NCI-H446 treated with DMSO at 0.1 percent for 48 hours (cell line): Measurements from ENCODE around the gene SPHKAP.
"Not testable (repeated sequence)": the region's sequence is repeated elsewhere in the genome, so short reads cannot be mapped to it uniquely, and the experiment has no call there.

Experiments used
- DNase-seq: peaks from one replicate; lab custom pipeline; 2025; lab: John Stamatoyannopoulos, UW

Gene SPHKAP

GRCh38 chr2:228181098-228182019, at the start of gene SPHKAP:
Gene SPHKAP (minus strand): TSS chr2:228181687. CDS start chr2:228181598, 89 bp downstream.
- DNase-seq, result no peak

- DNase-seq, result no peak
These were observed 46.0 kb upstream of the SPHKAP start for GRCh38 chr2:228227466-228227865.

- DNase-seq, result no peak
These were observed 42.9 kb upstream of the SPHKAP start for GRCh38 chr2:228224410-228224809.

- not testable (repeated sequence) for DNase-seq
These were observed 37.1 kb upstream of the SPHKAP start for GRCh38 chr2:228218593-228218992.

- no peak for DNase-seq
These were observed 16.0 kb upstream of the SPHKAP start for GRCh38 chr2:228197504-228197903.

GRCh38 chr2:228180181-228181097, 1.0 kb downstream of the SPHKAP start:
- DNase-seq, result no peak

GRCh38 chr2:228167290-228167689, 14.2 kb downstream of the SPHKAP start:
- DNase-seq, result no peak

- no peak for DNase-seq
These were observed 16.8 kb downstream of the SPHKAP start for GRCh38 chr2:228164718-228165117.

GRCh38 chr2:228157841-228158240, 23.6 kb downstream of the SPHKAP start:
- DNase-seq, result no peak

- no peak for DNase-seq
These were observed 36.5 kb downstream of the SPHKAP start for GRCh38 chr2:228144961-228145360.

GRCh38 chr2:228140934-228141528, 40.5 kb downstream of the SPHKAP start:
- no peak for DNase-seq

GRCh38 chr2:228136027-228136426, 45.5 kb downstream of the SPHKAP start:
- no peak for DNase-seq

GRCh38 chr2:228135300-228135699, 46.2 kb downstream of the SPHKAP start:
- DNase-seq, result no peak

GRCh38 chr2:228131833-228132232, 49.7 kb downstream of the SPHKAP start:
- no peak for DNase-seq

GRCh38 chr2:228126401-228126800, 55.1 kb downstream of the SPHKAP start:
- DNase-seq, result no peak

- DNase-seq, result no peak
These were observed 62.5 kb downstream of the SPHKAP start for GRCh38 chr2:228118940-228119339.

- DNase-seq, result no peak
These were observed 73.6 kb downstream of the SPHKAP start for GRCh38 chr2:228107846-228108245.

GRCh38 chr2:228105526-228106250, 75.8 kb downstream of the SPHKAP start:
- DNase-seq, result no peak

GRCh38 chr2:228104215-228104614, 77.3 kb downstream of the SPHKAP start:
- DNase-seq, result no peak

- DNase-seq, result no peak
These were observed 78.1 kb downstream of the SPHKAP start for GRCh38 chr2:228103379-228103778.

GRCh38 chr2:228102949-228103348, 78.5 kb downstream of the SPHKAP start:
- DNase-seq, result no peak
